Activated CD4-positive, CD25-positive, alpha-beta regulatory T cell treated with anti-CD3 and anti-CD28 coated beads, Interleukin-2, amount 50 U/mL, for 24 hours (primary cell): ENCODE results near the gene GSE1.

Source experiments
- ATAC-seq, 2 donors: fragments of 150-1000 bp; cut with Tn5 transposase; one replicate each; pipeline ENCODE4 v1.10.0; 2021; ENCODE audit warnings: mild to moderate bottlenecking in 1 of 2, moderate library complexity in 1 of 2

The GSE1 gene

GRCh38 chr16:85709766-85710585 is 96.9 kb downstream of the GSE1 start:
- no peak for ATAC-seq

- ATAC-seq: no peak
Observed at GRCh38 chr16:85710732-85711131, 97.6 kb downstream of the GSE1 start.

- no peak for ATAC-seq
Observed at GRCh38 chr16:85711982-85712587, 99.0 kb downstream of the GSE1 start.

GRCh38 chr16:85712801-85713200 is 99.7 kb downstream of the GSE1 start:
- no peak for ATAC-seq

- no peak for ATAC-seq
Observed at GRCh38 chr16:85715169-85716021, 102.3 kb downstream of the GSE1 start.

- ATAC-seq: no peak
Observed at GRCh38 chr16:85716022-85716679, 103.0 kb downstream of the GSE1 start.

GRCh38 chr16:85716680-85717038 is 103.5 kb downstream of the GSE1 start:
- no peak for ATAC-seq

GRCh38 chr16:85717393-85718152 is 104.5 kb downstream of the GSE1 start:
- peak in 1 of 2 donors; percentile 38 for ATAC-seq

GRCh38 chr16:85718153-85718477 is 105.0 kb downstream of the GSE1 start:
- ATAC-seq: no peak

GRCh38 chr16:85718682-85719081 is 105.6 kb downstream of the GSE1 start:
- ATAC-seq: no peak

GRCh38 chr16:85719605-85720301 is 106.6 kb downstream of the GSE1 start:
- no peak for ATAC-seq

GRCh38 chr16:85720302-85720637 is 107.1 kb downstream of the GSE1 start:
- ATAC-seq: no peak

- no peak for ATAC-seq
Observed at GRCh38 chr16:85722128-85722893, 109.2 kb downstream of the GSE1 start.

GRCh38 chr16:85724126-85724879 is 111.2 kb downstream of the GSE1 start:
- ATAC-seq: no peak

GRCh38 chr16:85724936-85725335 is 111.8 kb downstream of the GSE1 start:
- ATAC-seq: no peak
